Measurements from ENCODE around the gene HDAC11. TPM values are rescaled to one million over a fixed set of nuclear protein-coding genes. Genes with fewer than 3 reads are reported as not detected.

Gene HDAC11
- total RNA-seq, 1 donor from 2014 or later = 15.9 TPM

DNA sequence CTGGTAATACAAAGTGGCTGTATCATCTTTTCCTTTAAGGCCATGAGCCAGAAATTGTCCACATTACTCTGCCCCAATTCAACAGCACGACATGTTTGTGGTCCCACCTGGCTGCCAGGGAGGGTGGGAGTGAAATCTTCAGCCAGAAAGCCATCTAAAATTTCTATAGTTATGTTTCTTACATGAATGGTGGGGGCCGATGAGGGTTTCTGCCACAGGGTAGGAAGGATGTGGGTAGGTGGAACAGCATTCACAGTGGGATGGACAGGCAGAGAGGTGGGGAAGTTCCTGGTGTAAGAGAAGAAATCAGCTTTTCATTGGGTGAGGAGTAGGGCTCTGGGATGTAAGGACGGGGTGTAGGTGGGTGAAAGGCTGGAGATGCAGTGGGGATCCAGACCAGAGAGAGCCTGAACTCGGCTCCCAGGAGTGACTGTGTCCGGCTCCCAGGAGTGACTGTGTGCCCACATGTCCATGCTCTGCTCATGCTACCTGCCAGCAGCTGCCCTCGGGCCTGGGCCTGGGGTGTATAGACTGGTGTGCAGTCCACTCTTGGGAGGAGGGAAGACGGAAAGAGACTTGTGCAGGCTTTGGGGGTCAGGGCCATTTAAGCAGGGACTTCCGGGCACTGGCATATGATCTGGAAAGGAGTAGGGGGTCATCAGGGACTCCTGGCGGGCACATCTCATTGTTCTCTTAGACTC, 65.0 kb downstream of the HDAC11 start:
- no peak for ATAC-seq

DNA sequence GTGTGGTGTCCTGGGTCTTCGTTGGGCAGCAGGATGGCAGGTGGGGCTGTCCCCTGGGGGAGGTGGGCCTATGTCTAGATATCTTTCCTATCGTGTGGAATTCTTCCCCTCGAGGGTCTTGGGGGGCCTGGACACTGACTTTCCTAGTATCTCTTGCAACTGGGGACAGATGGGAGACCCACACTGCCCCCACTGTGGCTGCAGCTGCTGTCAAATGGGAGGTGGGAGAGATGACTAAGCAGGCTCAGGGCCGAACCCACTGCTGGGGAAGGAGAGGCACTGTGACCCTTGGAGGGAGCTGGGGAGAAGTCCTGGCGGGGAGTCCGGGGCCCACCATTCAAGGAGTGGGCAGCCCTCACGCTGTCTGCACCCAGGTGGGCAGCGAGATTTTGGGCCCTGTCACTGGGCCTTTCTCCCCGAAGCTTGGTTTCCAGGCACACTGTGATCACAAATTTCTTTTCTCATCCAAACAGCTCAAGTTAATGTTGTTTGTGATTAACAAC, 65.9 kb downstream of the HDAC11 start:
- no peak for ATAC-seq

DNA sequence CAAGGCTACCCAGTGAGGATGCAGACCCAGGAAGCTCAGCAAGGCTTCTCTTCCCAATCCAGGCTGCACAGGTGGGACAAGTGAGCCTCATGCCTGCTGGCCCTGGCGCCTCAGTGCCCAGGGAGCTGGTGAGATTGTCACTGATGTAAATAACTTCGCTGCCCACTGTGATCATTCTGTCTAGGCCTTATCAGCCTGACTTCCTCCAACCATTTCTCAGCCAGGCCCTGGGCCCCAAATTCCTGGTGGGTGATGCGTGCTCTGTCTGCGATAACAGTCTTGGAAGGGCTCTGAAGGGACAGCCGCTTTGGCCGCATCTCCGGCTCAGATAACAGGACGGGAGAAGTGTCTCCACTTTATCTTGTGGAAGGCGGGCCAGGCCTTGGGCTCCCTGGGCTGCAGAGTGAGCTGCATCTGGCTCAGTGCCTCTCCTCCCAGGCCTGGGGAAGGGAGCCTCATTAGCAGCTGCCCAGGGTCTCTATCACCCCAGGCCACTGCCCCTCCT, 66.6 kb downstream of the HDAC11 start:
- no peak for ATAC-seq

DNA sequence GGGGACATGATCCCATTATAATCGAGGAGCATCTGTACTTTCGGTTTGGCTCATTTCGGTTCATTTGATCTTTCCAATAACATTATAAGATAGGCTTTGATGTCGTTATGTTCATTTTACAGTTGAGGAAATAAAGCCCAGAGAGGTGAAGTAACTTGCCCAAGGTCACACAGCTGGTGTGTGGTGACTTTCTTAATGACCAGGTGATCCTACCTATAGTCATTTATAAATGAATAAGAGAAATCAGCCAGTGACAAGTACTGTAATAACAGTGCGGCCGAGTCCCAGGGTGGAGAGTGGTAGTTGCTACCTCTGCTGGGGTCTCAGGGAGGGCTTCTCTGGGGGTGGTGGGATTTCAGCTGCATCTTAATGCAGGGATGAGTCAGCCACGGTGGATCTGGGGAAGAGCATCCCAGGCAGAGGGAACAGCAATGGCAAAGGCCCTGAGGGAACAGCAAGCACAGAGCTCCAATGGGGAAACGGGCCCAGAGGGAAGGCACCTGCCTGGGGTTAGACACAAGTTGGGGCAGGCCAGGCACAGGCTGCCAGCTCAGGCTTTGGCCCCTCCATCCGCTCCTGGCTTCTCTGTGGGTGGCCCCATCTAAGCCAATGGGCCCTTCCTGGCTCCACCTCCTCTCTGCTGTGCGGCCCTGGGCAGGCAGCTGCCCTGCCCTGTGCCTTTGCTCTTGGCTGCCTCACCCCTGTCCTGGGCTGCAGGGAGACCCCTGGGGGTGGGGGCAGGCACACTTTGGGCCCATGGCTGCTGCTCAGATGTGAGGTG, 67.7 kb downstream of the HDAC11 start:
- ATAC-seq = peak; percentile 10

- peak; percentile 56 for ATAC-seq
Observed at GRCh38 chr3:13548696-13549622, 68.9 kb downstream of the HDAC11 start, which contains the start of gene FBLN2. TSS of gene FBLN2 (plus strand) at chr3:13549125. CDS start at chr3:13570356, 21,231 bp downstream.

- ATAC-seq = no peak
Observed at GRCh38 chr3:13549623-13550422, 69.7 kb downstream of the HDAC11 start.

DNA sequence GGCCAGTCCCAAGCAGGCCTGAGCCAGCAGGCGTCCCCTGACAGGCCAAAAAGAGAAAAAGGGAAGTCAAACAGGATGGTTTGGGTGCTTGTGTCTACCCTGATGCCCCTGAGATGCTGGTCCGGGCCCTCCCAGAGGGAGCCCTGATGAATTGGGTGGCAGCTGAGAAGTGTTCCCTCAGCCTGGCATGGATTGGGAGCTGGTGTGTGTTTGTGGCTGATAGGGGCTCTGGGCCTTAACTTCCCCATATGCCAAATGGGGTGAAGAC, 70.3 kb downstream of the HDAC11 start:
- ATAC-seq = no peak

DNA sequence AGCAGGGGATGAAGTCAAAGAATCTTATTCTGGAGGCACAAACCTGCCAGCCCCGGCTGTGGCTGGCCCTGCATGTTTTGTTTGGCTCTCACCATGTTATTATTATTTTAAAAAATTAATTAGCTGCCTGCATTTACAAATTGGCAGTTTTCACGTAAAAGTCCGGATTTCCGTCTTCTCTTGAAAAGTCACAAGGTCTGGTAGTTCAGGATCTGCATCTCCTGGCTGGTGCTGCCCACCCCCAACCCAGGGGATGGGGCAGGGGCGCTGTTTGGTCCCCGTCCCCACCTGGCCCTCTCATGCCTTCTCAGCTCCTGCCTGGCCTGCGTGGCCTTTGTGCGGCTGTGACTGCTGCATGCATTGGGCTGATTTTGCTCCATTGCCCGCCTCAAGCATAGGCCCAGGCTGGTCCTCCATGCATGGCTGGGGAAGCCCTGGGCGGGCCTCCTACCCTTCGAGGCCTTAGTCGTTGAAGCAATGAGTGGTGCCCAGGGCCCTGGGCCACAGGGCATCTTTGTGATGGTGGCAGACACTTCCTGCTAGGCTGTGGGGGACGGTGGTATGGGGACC, 70.8 kb downstream of the HDAC11 start:
- no peak for ATAC-seq

DNA sequence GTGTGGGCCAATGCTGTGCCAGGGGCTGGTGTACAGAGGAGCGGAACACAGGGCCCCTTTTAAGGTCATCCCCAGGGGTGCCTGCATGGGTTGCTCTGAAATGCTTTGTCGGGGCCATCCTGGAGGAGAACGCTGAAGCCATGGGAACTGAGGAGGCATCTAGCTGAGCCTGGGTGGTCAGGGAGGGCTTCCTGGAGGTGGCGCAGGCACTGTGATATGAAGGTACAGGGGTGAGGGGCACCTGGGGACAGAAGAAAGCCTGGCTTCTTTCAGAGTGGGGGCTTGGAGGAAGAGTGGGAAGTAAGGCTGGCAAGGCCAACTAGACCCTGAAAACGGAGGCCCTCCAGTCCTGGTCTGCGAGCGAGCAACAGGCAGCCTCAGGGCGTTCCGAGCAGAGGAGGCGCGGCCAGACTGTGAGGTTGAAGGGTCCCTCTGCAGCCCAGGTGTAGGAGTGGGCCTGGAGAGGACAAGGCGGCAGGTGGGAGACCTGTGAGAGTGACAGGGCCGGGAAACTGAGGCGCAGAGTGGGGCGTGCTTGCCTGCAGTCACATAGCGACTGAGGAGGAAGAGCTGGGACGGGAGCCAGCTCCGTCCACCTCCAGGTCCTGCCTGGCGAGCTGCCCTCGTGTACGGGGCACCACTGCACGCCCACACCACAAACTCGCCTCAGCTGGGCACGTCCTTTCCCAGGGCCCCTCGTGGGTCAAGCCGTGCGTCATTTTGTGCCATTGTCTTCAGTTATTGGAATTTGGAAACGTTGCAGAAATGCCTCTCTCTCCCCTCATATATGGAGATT, 72.9 kb downstream of the HDAC11 start:
- ATAC-seq = no peak

- ATAC-seq = no peak
Observed at GRCh38 chr3:13553686-13554085, 73.6 kb downstream of the HDAC11 start.

DNA sequence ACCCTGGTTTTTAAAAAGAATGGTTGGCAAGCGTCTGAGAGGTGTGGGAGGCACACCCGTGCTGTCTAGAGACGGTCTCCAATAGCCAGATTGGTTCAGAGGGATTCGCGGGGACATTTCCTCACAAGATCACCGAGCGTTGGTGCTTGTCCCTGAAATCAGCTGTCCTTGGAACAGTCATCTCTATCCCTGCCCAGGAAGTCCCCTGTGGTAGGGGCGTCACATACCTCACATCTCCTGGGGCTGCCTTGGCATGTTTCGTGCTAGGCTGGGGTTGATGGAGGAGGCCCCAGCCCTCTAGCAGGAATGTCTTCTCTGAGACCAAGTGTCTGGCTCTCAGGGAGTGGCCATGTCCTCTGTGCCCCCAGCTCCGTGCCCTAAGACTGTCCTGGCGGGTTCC, 75.6 kb downstream of the HDAC11 start:
- ATAC-seq = no peak

Other genes with a start within 250 kb of the HDAC11 start
- 14.9 TPM for gene NUP210, start 60.0 kb upstream of the HDAC11 start, total RNA-seq
- 10.4 TPM for gene FBLN2, start 68.8 kb downstream of the HDAC11 start, total RNA-seq

All from esophagus mucosa (tissue), 1 donor.